A673 (cell line): Measurements from ENCODE around the gene COPS7A. TPM values are rescaled to one million over a fixed set of nuclear protein-coding genes. Genes with fewer than 3 reads are reported as not detected.

Experiments
- BruUV-seq: library from RNA; stranded (reverse); fragments of 400-500 nt; replicated peaks from 2 replicates; lab custom pipeline; 2021; lab: Mats Ljungman, UMichigan
- CTCF ChIA-PET: fragments of 300-600 bp; sonication (Branson Sonifier 250); formaldehyde crosslinking; loops from one replicate; lab custom pipeline; 2022; ENCODE audit warnings: antibody characterized with exemption; lab: Charles Lee
- POLR2A ChIA-PET: fragments of 300-600 bp; sonication (Branson Sonifier 250); formaldehyde crosslinking; loops from one replicate; lab custom pipeline; 2022; ENCODE audit warnings: antibody characterized with exemption; ENCODE audit not compliant: low non-redundant PET; lab: Charles Lee
- DNase-seq: peaks from one replicate; pipeline ENCODE4 v3.0.0-alpha.2; 2015; ENCODE audit warnings: low spot score
- H3K27ac ChIP-seq: fragments of 200-600 bp; sonication (generic); 2 replicates; pipeline ENCODE4 v1.5.1; 2016; ENCODE audit warnings: mixed run types, low read depth, mild to moderate bottlenecking, mixed read lengths, antibody characterized with exemption, low read length; ENCODE audit not compliant: poor library complexity, severe bottlenecking
- H3K27me3 ChIP-seq: fragments of 200-600 bp; sonication (generic); replicated peaks from 2 replicates; pipeline ENCODE4 v1.6.1; 2017; ENCODE audit warnings: mixed run types, low read depth, mild to moderate bottlenecking, mixed read lengths, antibody characterized with exemption, low read length; ENCODE audit not compliant: insufficient read depth, poor library complexity
- H3K36me3 ChIP-seq: fragments of 200-600 bp; sonication (generic); 2 replicates; pipeline ENCODE4 v1.6.1; 2016; ENCODE audit warnings: mixed run types, mild to moderate bottlenecking, mixed read lengths, antibody characterized with exemption, low read length; ENCODE audit not compliant: insufficient read depth, poor library complexity, severe bottlenecking
- H3K4me1 ChIP-seq: fragments of 200-600 bp; sonication (generic); 2 replicates; pipeline ENCODE4 v1.6.1; 2017; ENCODE audit warnings: mixed run types, mild to moderate bottlenecking, mixed read lengths, antibody characterized with exemption, low read length; ENCODE audit not compliant: insufficient read depth, poor library complexity, severe bottlenecking
- H3K4me3 ChIP-seq: fragments of 200-600 bp; sonication (generic); 2 replicates; pipeline ENCODE4 v1.5.1; 2016; ENCODE audit warnings: low read depth, mixed run types, mild to moderate bottlenecking, mixed read lengths, low read length; ENCODE audit not compliant: poor library complexity, severe bottlenecking
- H3K9me3 ChIP-seq: fragments of 200-600 bp; sonication (generic); 2 replicates; pipeline ENCODE4 v1.6.1; 2016; ENCODE audit warnings: mixed run types, low read depth, mild to moderate bottlenecking, mixed read lengths, antibody characterized with exemption, low read length; ENCODE audit not compliant: poor library complexity, severe bottlenecking
- CTCF ChIP-seq: fragments of 300-800, 200-600 bp; sonication (generic); conservative IDR thresholded peaks from 2 replicates; pipeline ENCODE4 v1.5.1; 2017; ENCODE audit warnings: low read depth, mild to moderate bottlenecking, antibody characterized with exemption, low read length, moderate library complexity, mixed read lengths
- EZH2 ChIP-seq: fragments of 200-600 bp; sonication (generic); IDR thresholded peaks from 2 replicates; pipeline ENCODE4 v1.6.1; 2017; ENCODE audit warnings: borderline replicate concordance, low read depth, mild to moderate bottlenecking, mixed read lengths, antibody characterized with exemption, low read length; ENCODE audit not compliant: poor library complexity, severe bottlenecking
- intact Hi-C: fragments of 100-400 bp; cut with micrococcal nuclease; formaldehyde crosslinking; loops from one replicate; pipeline ENCODE4 v1.10.0; 2022; ENCODE audit not compliant: unreplicated experiment
- total RNA-seq: library from RNA; stranded (reverse); gene quantifications from 2 replicates; pipeline ENCODE4 v1.2.3, GENCODE V29; 2021

COPS7A gene
- total RNA-seq, 1 experiment from 2014 or later, result 67.2 TPM

- Histone ChIP-seq H3K36me3 (peaks cover 28% of the 10 kb centered on the region), H3K4me3 (no peak overlapping the region), H3K27me3 (no peaks in the 10 kb centered on the region), H3K9me3 (no peaks in the 10 kb centered on the region), H3K27ac (peak overlapping the region; percentile 29), H3K4me1 (peaks cover 29% of the 10 kb centered on the region)
- POLR2A ChIA-PET, result interaction anchor here (0.7 kb wide), 1 partner anchor 430 kb away, joined by 4 read pairs; no protein-coding TSS in a partner anchor
- intact Hi-C loops, result loop anchor here (5.0 to 10.0 kb wide), 2 partner anchors 58 to 195 kb away; partner anchors contain the start of gene P3H3
- CTCF ChIA-PET, result no interaction called here
- TF ChIP-seq CTCF (no peak), EZH2 (no peak)
- no TSS peak for BruUV-seq
- DNase-seq, result no peak
Measured at GRCh38 chr12:6769666-6770065, 45.8 kb downstream of the COPS7A start.

GRCh38 chr12:6770094-6770493, 46.2 kb downstream of the COPS7A start:
- no peak for DNase-seq
- ChIA-PET CTCF (no interaction called here), POLR2A (no interaction called here)
- no TSS peak for BruUV-seq
- Histone ChIP-seq H3K36me3 (peaks cover 31% of the 10 kb centered on the region), H3K9me3 (no peaks in the 10 kb centered on the region), H3K4me3 (no peak overlapping the region), H3K27me3 (no peaks in the 10 kb centered on the region), H3K27ac (peak overlapping the region; percentile 40), H3K4me1 (peaks cover 25% of the 10 kb centered on the region)
- TF ChIP-seq CTCF (no peak), EZH2 (no peak)
- intact Hi-C loops, result no loop called here

- no peak for DNase-seq
- intact Hi-C loops, result no loop called here
- ChIA-PET CTCF (no interaction called here), POLR2A (no interaction called here)
- Histone ChIP-seq H3K4me3 (no peak overlapping the region), H3K4me1 (peaks cover 20% of the 10 kb centered on the region), H3K27me3 (no peaks in the 10 kb centered on the region), H3K27ac (peak overlapping the region; percentile 40), H3K36me3 (peaks cover 36% of the 10 kb centered on the region), H3K9me3 (no peaks in the 10 kb centered on the region)
- BruUV-seq, result no TSS peak
- TF ChIP-seq EZH2, result no peak
- no peak for TF ChIP-seq CTCF
Measured at GRCh38 chr12:6770600-6770999, 46.8 kb downstream of the COPS7A start.
